HepG2 (cell line): Measurements from ENCODE around the gene MGST2. TPM values are rescaled to one million over a fixed set of nuclear protein-coding genes. Genes with fewer than 3 reads are reported as not detected.

ENCODE experiments used
- ATRX ChIP-seq: sonication (generic); formaldehyde crosslinking; IDR thresholded peaks from 2 replicates; pipeline ENCODE4 v1.4.0; 2020; ENCODE audit warnings: missing genetic modification reagents, borderline replicate concordance
- CBX5 ChIP-seq: sonication (generic); formaldehyde crosslinking; IDR thresholded peaks from 2 replicates; pipeline ENCODE4 v1.4.0; 2020; ENCODE audit warnings: missing genetic modification reagents, borderline replicate concordance
- ELF4 ChIP-seq: sonication (generic); formaldehyde crosslinking; IDR thresholded peaks from 2 replicates; pipeline ENCODE4 v1.5.0; 2020; ENCODE audit warnings: missing genetic modification reagents, mild to moderate bottlenecking, moderate library complexity, borderline replicate concordance
- MLLT10 ChIP-seq: sonication (generic); formaldehyde crosslinking; IDR thresholded peaks from 2 replicates; pipeline ENCODE4 v1.4.0; 2020; ENCODE audit warnings: missing genetic modification reagents
- MXD4 ChIP-seq: IDR thresholded peaks from 2 replicates; pipeline ENCODE4 v1.6.1; 2016; ENCODE audit warnings: mild to moderate bottlenecking, missing biosample characterization, missing genetic modification reagents
- NR2C2 ChIP-seq: sonication (generic); formaldehyde crosslinking; IDR thresholded peaks from 2 replicates; pipeline ENCODE4 v1.4.0; 2020; ENCODE audit warnings: missing genetic modification reagents, mild to moderate bottlenecking, moderate library complexity, borderline replicate concordance
- RARA ChIP-seq: IDR thresholded peaks from 2 replicates; pipeline ENCODE4 v1.6.1; 2016; ENCODE audit warnings: missing genetic modification reagents, missing compliant biosample characterization
- SIN3A ChIP-seq: IDR thresholded peaks from 2 replicates; pipeline ENCODE4 v1.6.1; 2011; ENCODE audit warnings: low read depth, mild to moderate bottlenecking, control low read depth, low read length, borderline replicate concordance
- SMARCE1 ChIP-seq: fragments of 450-650 bp; IDR thresholded peaks from 2 replicates; pipeline ENCODE4 v1.6.1; 2017; ENCODE audit warnings: borderline replicate concordance
- SP5 ChIP-seq: IDR thresholded peaks from 2 replicates; pipeline ENCODE4 v1.6.1; 2016; ENCODE audit warnings: low read depth, borderline replicate concordance
- TBP ChIP-seq: sonication (generic); formaldehyde crosslinking; IDR thresholded peaks from 2 replicates; pipeline ENCODE4 v1.5.0; 2020; ENCODE audit warnings: missing genetic modification reagents
- ZFAT ChIP-seq: sonication (generic); formaldehyde crosslinking; conservative IDR thresholded peaks from 2 replicates; pipeline ENCODE4 v1.8.1; 2023; ENCODE audit warnings: missing genetic modification reagents, inconsistent platforms
- ZFP62 ChIP-seq: sonication (generic); formaldehyde crosslinking; IDR thresholded peaks from 2 replicates; pipeline ENCODE4 v1.4.0; 2020; ENCODE audit warnings: missing genetic modification reagents
- ZFX ChIP-seq: sonication (generic); formaldehyde crosslinking; IDR thresholded peaks from 2 replicates; pipeline ENCODE4 v1.4.0; 2020; ENCODE audit warnings: mild to moderate bottlenecking, low read depth, missing genetic modification reagents, moderate library complexity
- ZNF446 ChIP-seq: sonication (generic); formaldehyde crosslinking; IDR thresholded peaks from 2 replicates; pipeline ENCODE4 v1.5.0; 2020; ENCODE audit warnings: mild to moderate bottlenecking, missing genetic modification reagents
- ZNF766 ChIP-seq: sonication (generic); formaldehyde crosslinking; IDR thresholded peaks from 2 replicates; pipeline ENCODE4 v1.5.0; 2020; ENCODE audit warnings: missing genetic modification reagents, borderline replicate concordance
- ZNF788 ChIP-seq: sonication (generic); formaldehyde crosslinking; IDR thresholded peaks from 2 replicates; pipeline ENCODE4 v1.5.0; 2020; ENCODE audit warnings: mild to moderate bottlenecking, missing genetic modification reagents, borderline replicate concordance
- polyA plus RNA-seq, 8 experiments: library from polyadenylated mRNA; depleted of rRNA in 3 of 8; stranded (reverse) in 7 of 8; unstranded in 1 of 8; fragments of >200 nt; fragmentation: Illumina TruSeq in 4 of 8; extraction: Trizol in 4 of 8; gene quantifications; 2 replicates each; pipeline versions ENCODE4 v1.2.1 to v1.2.3, GENCODE V29; 2011 to 2016; ENCODE audit warnings: low read depth in 4 of 8, missing spikeins in 1 of 8, mixed read lengths in 1 of 8; ENCODE audit not compliant: insufficient read depth in 1 of 8
- total RNA-seq, 5 experiments: library from RNA; depleted of rRNA; stranded (reverse); fragments of >200 nt; fragmentation: Illumina TruSeq; extraction: Trizol; gene quantifications; 2 replicates each; pipeline ENCODE4 v1.2.3, GENCODE V29; 2016; ENCODE audit warnings: low read depth in 1 of 5
- TF ChIP-seq, protein P1 (sequence below): sonication (generic); formaldehyde crosslinking; IDR thresholded peaks from 2 replicates; pipeline ENCODE4 v1.8.1; 2023; ENCODE audit warnings: missing genetic modification reagents, mild to moderate bottlenecking, borderline replicate concordance
- TF ChIP-seq, protein P2 (sequence below): IDR thresholded peaks from 2 replicates; pipeline ENCODE4 v1.6.1; 2012; ENCODE audit warnings: inconsistent platforms
- TF ChIP-seq, protein P3 (sequence below): sonication (generic); formaldehyde crosslinking; IDR thresholded peaks from 2 replicates; pipeline ENCODE4; 2020; ENCODE audit warnings: missing genetic modification reagents, mild to moderate bottlenecking, borderline replicate concordance
- TF ChIP-seq, protein P4 (sequence below): sonication (generic); formaldehyde crosslinking; IDR thresholded peaks from 2 replicates; pipeline ENCODE4 v1.8.0; 2022; ENCODE audit warnings: mild to moderate bottlenecking, missing genetic modification reagents, borderline replicate concordance

The MGST2 gene
- total and polyA plus RNA-seq, 2 of the 13 experiments (the other 11 are each of a cell fraction or from before 2014, with no cell fraction given): 205 to 416 TPM

DNA sequence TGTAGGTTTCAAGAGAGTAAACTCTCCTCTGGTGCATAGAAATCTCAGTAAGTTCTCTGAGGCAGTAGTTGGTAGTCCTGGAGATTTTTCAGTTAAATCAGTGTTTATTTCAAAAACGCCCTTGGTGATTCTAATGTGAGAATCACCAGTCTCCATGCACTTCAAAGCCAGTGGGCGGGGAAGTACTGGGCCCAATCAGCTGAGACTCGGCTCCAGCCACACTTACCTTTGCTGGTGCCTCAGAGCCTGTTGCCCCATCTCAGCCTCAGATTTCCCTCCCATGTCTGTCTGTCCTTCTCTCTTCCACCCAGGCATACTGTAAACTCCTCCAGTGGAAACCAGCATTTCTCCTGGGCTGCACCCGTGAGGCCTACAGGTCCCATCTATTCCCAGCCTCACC is 7.4 kb upstream of the MGST2 start (continued):
- TF ChIP-seq MXD4 (no peak), RARA (CRISPR knock-in tag) (no peak), ZNF766 (no peak), SP5 (CRISPR knock-in tag) (peak; percentile 93), TBP (CRISPR knock-in tag) (no peak), ZFAT (no peak), ZNF788 (CRISPR knock-in tag) (no peak), ELF4 (peak; percentile 46; the same call in 1 of the 2 replicates), ATRX (no peak), SIN3A (no peak), ZNF446 (no peak), MLLT10 (CRISPR knock-in tag) (no peak), ZFX (CRISPR knock-in tag) (peak; percentile 42; the same call in 1 of the 2 replicates), ZFP62 (no peak), CBX5 (CRISPR knock-in tag) (no peak), NR2C2 (CRISPR knock-in tag) (no peak), SMARCE1 (no peak)
- TF ChIP-seq, protein P1, sequence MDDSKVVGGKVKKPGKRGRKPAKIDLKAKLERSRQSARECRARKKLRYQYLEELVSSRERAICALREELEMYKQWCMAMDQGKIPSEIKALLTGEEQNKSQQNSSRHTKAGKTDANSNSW: no peak
- TF ChIP-seq, protein P2, sequence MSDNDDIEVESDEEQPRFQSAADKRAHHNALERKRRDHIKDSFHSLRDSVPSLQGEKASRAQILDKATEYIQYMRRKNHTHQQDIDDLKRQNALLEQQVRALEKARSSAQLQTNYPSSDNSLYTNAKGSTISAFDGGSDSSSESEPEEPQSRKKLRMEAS: 0 out of 2 replicates have a peak, but pooled peaks have one; percentile 19
- TF ChIP-seq, protein P3, sequence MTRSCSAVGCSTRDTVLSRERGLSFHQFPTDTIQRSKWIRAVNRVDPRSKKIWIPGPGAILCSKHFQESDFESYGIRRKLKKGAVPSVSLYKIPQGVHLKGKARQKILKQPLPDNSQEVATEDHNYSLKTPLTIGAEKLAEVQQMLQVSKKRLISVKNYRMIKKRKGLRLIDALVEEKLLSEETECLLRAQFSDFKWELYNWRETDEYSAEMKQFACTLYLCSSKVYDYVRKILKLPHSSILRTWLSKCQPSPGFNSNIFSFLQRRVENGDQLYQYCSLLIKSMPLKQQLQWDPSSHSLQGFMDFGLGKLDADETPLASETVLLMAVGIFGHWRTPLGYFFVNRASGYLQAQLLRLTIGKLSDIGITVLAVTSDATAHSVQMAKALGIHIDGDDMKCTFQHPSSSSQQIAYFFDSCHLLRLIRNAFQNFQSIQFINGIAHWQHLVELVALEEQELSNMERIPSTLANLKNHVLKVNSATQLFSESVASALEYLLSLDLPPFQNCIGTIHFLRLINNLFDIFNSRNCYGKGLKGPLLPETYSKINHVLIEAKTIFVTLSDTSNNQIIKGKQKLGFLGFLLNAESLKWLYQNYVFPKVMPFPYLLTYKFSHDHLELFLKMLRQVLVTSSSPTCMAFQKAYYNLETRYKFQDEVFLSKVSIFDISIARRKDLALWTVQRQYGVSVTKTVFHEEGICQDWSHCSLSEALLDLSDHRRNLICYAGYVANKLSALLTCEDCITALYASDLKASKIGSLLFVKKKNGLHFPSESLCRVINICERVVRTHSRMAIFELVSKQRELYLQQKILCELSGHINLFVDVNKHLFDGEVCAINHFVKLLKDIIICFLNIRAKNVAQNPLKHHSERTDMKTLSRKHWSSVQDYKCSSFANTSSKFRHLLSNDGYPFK: no peak
- TF ChIP-seq, protein P4, sequence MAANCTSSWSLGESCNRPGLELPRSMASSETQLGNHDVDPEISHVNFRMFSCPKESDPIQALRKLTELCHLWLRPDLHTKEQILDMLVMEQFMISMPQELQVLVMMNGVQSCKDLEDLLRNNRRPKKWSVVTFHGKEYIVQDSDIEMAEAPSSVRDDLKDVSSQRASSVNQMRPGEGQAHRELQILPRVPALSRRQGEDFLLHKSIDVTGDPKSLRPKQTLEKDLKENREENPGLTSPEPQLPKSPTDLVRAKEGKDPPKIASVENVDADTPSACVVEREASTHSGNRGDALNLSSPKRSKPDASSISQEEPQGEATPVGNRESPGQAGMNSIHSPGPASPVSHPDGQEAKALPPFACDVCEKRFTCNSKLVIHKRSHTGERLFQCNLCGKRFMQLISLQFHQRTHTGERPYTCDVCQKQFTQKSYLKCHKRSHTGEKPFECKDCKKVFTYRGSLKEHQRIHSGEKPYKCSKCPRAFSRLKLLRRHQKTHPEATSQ (CRISPR knock-in tag): no peak
